HG03045 (cell line): ENCODE results near the gene PNPLA7.

ENCODE experiments used
- ATAC-seq: cut with Tn5 transposase; IDR thresholded peaks from one replicate; pipeline ENCODE4 v1.9.1; 2021; ENCODE audit warnings: mild to moderate bottlenecking, moderate library complexity; ENCODE audit not compliant: unreplicated experiment

Gene PNPLA7

GRCh38 chr9:137497921-137498719 lies 52.1 kb downstream of the PNPLA7 start:
- ATAC-seq: no peak

- ATAC-seq: no peak
Measured at GRCh38 chr9:137496601-137497375, 53.4 kb downstream of the PNPLA7 start.

- ATAC-seq: no peak
Measured at GRCh38 chr9:137494550-137495351, 55.5 kb downstream of the PNPLA7 start.

GRCh38 chr9:137494104-137494544 lies 56.1 kb downstream of the PNPLA7 start:
- no peak for ATAC-seq

GRCh38 chr9:137493364-137494103 lies 56.7 kb downstream of the PNPLA7 start:
- no peak for ATAC-seq

- ATAC-seq: no peak
Measured at GRCh38 chr9:137492464-137493363, 57.5 kb downstream of the PNPLA7 start.

- ATAC-seq: no peak
Measured at GRCh38 chr9:137491735-137492432, 58.3 kb downstream of the PNPLA7 start.

GRCh38 chr9:137490532-137491186 lies 59.5 kb downstream of the PNPLA7 start:
- ATAC-seq: no peak

GRCh38 chr9:137488906-137489305 lies 61.3 kb downstream of the PNPLA7 start:
- no peak for ATAC-seq

- no peak for ATAC-seq
Measured at GRCh38 chr9:137488327-137488653, 61.9 kb downstream of the PNPLA7 start.

- no peak for ATAC-seq
Measured at GRCh38 chr9:137487454-137488326, 62.5 kb downstream of the PNPLA7 start.

GRCh38 chr9:137486545-137487453 lies 63.4 kb downstream of the PNPLA7 start:
- ATAC-seq: no peak

- no peak for ATAC-seq
Measured at GRCh38 chr9:137486141-137486490, 64.1 kb downstream of the PNPLA7 start.

GRCh38 chr9:137485343-137486140 lies 64.7 kb downstream of the PNPLA7 start:
- no peak for ATAC-seq

GRCh38 chr9:137484551-137485315 lies 65.5 kb downstream of the PNPLA7 start:
- no peak for ATAC-seq
